Vagina (tissue), 2 donors: Measurements from ENCODE around the gene ZNF276. TPM values are rescaled to one million over a fixed set of nuclear protein-coding genes. Genes with fewer than 3 reads are reported as not detected.

Experiments
- DNase-seq, 2 donors: peaks; one replicate each; pipeline ENCODE4 v3.0.0-alpha.2; 2017; ENCODE audit errors: extremely low spot score in 2 of 2
- H3K27ac ChIP-seq: fragments of 200-600 bp; sonication (generic); one replicate; pipeline ENCODE4 v1.5.1; 2019
- H3K27me3 ChIP-seq: fragments of 200-600 bp; sonication (generic); one replicate; pipeline ENCODE4 v1.5.1; 2019
- H3K36me3 ChIP-seq, 2 donors: fragments of 200-600 bp; sonication (generic); one replicate each; pipeline ENCODE4 v1.5.1; 2017 to 2019
- H3K4me1 ChIP-seq: fragments of 200-600 bp; sonication (generic); one replicate; pipeline ENCODE4 v1.5.1; 2019
- H3K4me3 ChIP-seq, 2 donors: fragments of 200-600 bp; sonication (generic); 1 replicate in 1 of 2; 2 replicates in 1 of 2; pipeline ENCODE4 v1.5.1; 2016 to 2019
- H3K9me3 ChIP-seq: fragments of 200-600 bp; sonication (generic); one replicate; pipeline ENCODE4 v1.5.1; 2019
- CTCF ChIP-seq, 3 experiments: fragments of 450-650 bp in 2 of 3; fragments of 200-600 bp in 1 of 3; sonication (generic) in 1 of 3; IDR thresholded peaks; one replicate each; pipeline ENCODE4 v1.5.1; 2017 to 2019; ENCODE audit warnings: antibody characterized with exemption in 3 of 3, mild to moderate bottlenecking in 2 of 3, moderate library complexity in 2 of 3
- POLR2A ChIP-seq, 2 donors: fragments of 450-650 bp; IDR thresholded peaks; one replicate each; pipeline ENCODE4 v1.6.1; 2017; ENCODE audit warnings: antibody characterized with exemption in 2 of 2, mild to moderate bottlenecking in 2 of 2, moderate library complexity in 2 of 2
- POLR2AphosphoS5 ChIP-seq, 2 donors: sonication (generic); formaldehyde crosslinking; IDR thresholded peaks; one replicate each; pipeline ENCODE4 v1.9.0; 2017; ENCODE audit warnings: antibody characterized with exemption in 2 of 2, mild to moderate bottlenecking in 2 of 2, low read depth in 1 of 2; ENCODE audit not compliant: insufficient read depth in 1 of 2
- intact Hi-C: fragments of 100-400 bp; cut with DNase I; formaldehyde crosslinking; loops from one replicate; pipeline ENCODE4 v1.15.1; 2023
- total RNA-seq: library from RNA; depleted of rRNA; stranded (reverse); fragments of >200 nt; gene quantifications from one replicate; pipeline ENCODE4 v1.2.3, GENCODE V29; 2016

ZNF276 gene
- total RNA-seq, 1 donor from 2014 or later, result 57.0 TPM

GRCh38 chr16:89690392-89690901, 30.9 kb upstream of the ZNF276 start:
- DNase-seq, result no peak
- no peaks in the 10 kb centered on the region for H3K9me3 ChIP-seq
- H3K4me1 ChIP-seq, result peaks cover 10% of the 10 kb centered on the region
- H3K4me3 ChIP-seq, result no peak overlapping the region
- intact Hi-C loops, result no loop called here
- no peak for TF ChIP-seq POLR2A (IDR thresholded peaks at IDR 0.05)
- no peak for TF ChIP-seq CTCF (IDR thresholded peaks at IDR 0.05)
- TF ChIP-seq POLR2AphosphoS5 (IDR thresholded peaks at IDR 0.05; ENCODE audit: insufficient read depth in 1 of 2, low read depth in 1 of 2), result no peak
- no peaks in the 10 kb centered on the region for H3K27me3 ChIP-seq
- H3K27ac ChIP-seq, result no peak overlapping the region
- H3K36me3 ChIP-seq, result peaks cover 0 to 25% of the 10 kb centered on the region in 2 donors

- no peak overlapping the region for H3K4me3 ChIP-seq
- intact Hi-C loops, result no loop called here
- H3K4me1 ChIP-seq, result peaks cover 10% of the 10 kb centered on the region
- DNase-seq, result no peak
- no peak for TF ChIP-seq CTCF (IDR thresholded peaks at IDR 0.05)
- TF ChIP-seq POLR2AphosphoS5 (IDR thresholded peaks at IDR 0.05; ENCODE audit: insufficient read depth in 1 of 2, low read depth in 1 of 2), result no peak
- no peak for TF ChIP-seq POLR2A (IDR thresholded peaks at IDR 0.05)
- peaks cover 0 to 25% of the 10 kb centered on the region in 2 donors for H3K36me3 ChIP-seq
- no peaks in the 10 kb centered on the region for H3K27me3 ChIP-seq
- no peaks in the 10 kb centered on the region for H3K9me3 ChIP-seq
- H3K27ac ChIP-seq, result no peak overlapping the region
Measured at GRCh38 chr16:89691231-89691985, 29.9 kb upstream of the ZNF276 start.

GRCh38 chr16:89691986-89692569, 29.3 kb upstream of the ZNF276 start:
- no peak for TF ChIP-seq CTCF (IDR thresholded peaks at IDR 0.05)
- no peak for TF ChIP-seq POLR2AphosphoS5 (IDR thresholded peaks at IDR 0.05; ENCODE audit: insufficient read depth in 1 of 2, low read depth in 1 of 2)
- no peak for TF ChIP-seq POLR2A (IDR thresholded peaks at IDR 0.05)
- DNase-seq, result no peak
- Histone ChIP-seq H3K9me3 (no peaks in the 10 kb centered on the region), H3K4me1 (peaks cover 9% of the 10 kb centered on the region), H3K36me3 (peaks cover 0 to 25% of the 10 kb centered on the region in 2 donors), H3K4me3 (no peak overlapping the region), H3K27ac (no peak overlapping the region), H3K27me3 (no peaks in the 10 kb centered on the region)
- intact Hi-C loops, result no loop called here

- intact Hi-C loops, result no loop called here
- DNase-seq, result no peak
- H3K4me1 ChIP-seq, result no peaks in the 10 kb centered on the region
- no peak overlapping the region for H3K27ac ChIP-seq
- H3K36me3 ChIP-seq, result peaks cover 0 to 25% of the 10 kb centered on the region in 2 donors
- no peak for TF ChIP-seq POLR2AphosphoS5 (IDR thresholded peaks at IDR 0.05; ENCODE audit: insufficient read depth in 1 of 2, low read depth in 1 of 2)
- no peak for TF ChIP-seq CTCF (IDR thresholded peaks at IDR 0.05)
- no peak for TF ChIP-seq POLR2A (IDR thresholded peaks at IDR 0.05)
- H3K27me3 ChIP-seq, result no peaks in the 10 kb centered on the region
- no peak overlapping the region for H3K4me3 ChIP-seq
- H3K9me3 ChIP-seq, result no peaks in the 10 kb centered on the region
Measured at GRCh38 chr16:89693289-89693731, 28.0 kb upstream of the ZNF276 start.
